ENCODE results near the gene MBLAC2.

GRCh38 chr5:90476391-90476790 lies 1.8 kb upstream of the MBLAC2 start:
- TF ChIP-seq EP300 (IDR thresholded peaks at IDR 0.05) (no peak), POLR2A (IDR thresholded peaks at IDR 0.05) (no peak), CTCF (IDR thresholded peaks at IDR 0.05) (no peak), POLR2AphosphoS5 (IDR thresholded peaks at IDR 0.05) (no peak)

Data from suprapubic skin (tissue), 4 donors.